SKM-1 (cell line): ENCODE measurements around the gene BCAR1.
"Not testable (repeated sequence)": the region's sequence is repeated elsewhere in the genome, so short reads cannot be mapped to it uniquely, and the experiment has no call there.

Experiments used
- DNase-seq: peaks from one replicate; lab custom pipeline; 2025; ENCODE audit not compliant: unreplicated experiment; lab: John Stamatoyannopoulos, UW

BCAR1 gene

GRCh38 chr16:75272097-75272551, 20.7 kb upstream of the BCAR1 start:
- peak; percentile 28 for DNase-seq

- DNase-seq = no peak
These were observed 20.1 kb upstream of the BCAR1 start for GRCh38 chr16:75271441-75272096.

- DNase-seq = not testable (repeated sequence)
These were observed 17.9 kb upstream of the BCAR1 start for GRCh38 chr16:75269358-75269757.

GRCh38 chr16:75267631-75268264, 16.3 kb upstream of the BCAR1 start:
- no peak for DNase-seq

- DNase-seq = no peak
These were observed 15.6 kb upstream of the BCAR1 start for GRCh38 chr16:75266738-75267630.

- no peak for DNase-seq
These were observed 14.7 kb upstream of the BCAR1 start for GRCh38 chr16:75265911-75266701.

GRCh38 chr16:75264999-75265910, 13.8 kb upstream of the BCAR1 start:
- DNase-seq = no peak

GRCh38 chr16:75264457-75264998, 13.1 kb upstream of the BCAR1 start:
- DNase-seq = no peak

GRCh38 chr16:75263963-75264445, 12.6 kb upstream of the BCAR1 start:
- no peak for DNase-seq

GRCh38 chr16:75263291-75263962, 12.0 kb upstream of the BCAR1 start:
- no peak for DNase-seq

- DNase-seq = no peak
These were observed 11.3 kb upstream of the BCAR1 start for GRCh38 chr16:75262800-75263127.

- DNase-seq = no peak
These were observed 10.8 kb upstream of the BCAR1 start for GRCh38 chr16:75262104-75262799.

- DNase-seq = no peak
These were observed 10.2 kb upstream of the BCAR1 start for GRCh38 chr16:75261590-75262078.

GRCh38 chr16:75260851-75261589, 9.6 kb upstream of the BCAR1 start:
- no peak for DNase-seq

GRCh38 chr16:75258807-75259141, 7.3 kb upstream of the BCAR1 start:
- DNase-seq = no peak

- no peak for DNase-seq
These were observed 6.7 kb upstream of the BCAR1 start for GRCh38 chr16:75257886-75258806.
